BJ (cell line): ENCODE measurements around the gene FAM131A. TPM values are rescaled to one million over a fixed set of nuclear protein-coding genes. Genes with fewer than 3 reads are reported as not detected.

ENCODE experiments used
- CTCF ChIA-PET: fragments of 350-600 bp; formaldehyde crosslinking; extraction: SDS; loops from one replicate; lab custom pipeline; 2021; ENCODE audit warnings: antibody characterized with exemption, inconsistent platforms; lab: Yijun Ruan, JAX
- POLR2A ChIA-PET: fragments of 300-600 bp; sonication (Branson Sonifier 250); formaldehyde crosslinking; extraction: SDS; loops from one replicate; lab custom pipeline; 2021; ENCODE audit warnings: antibody characterized with exemption; lab: Charles Lee
- DNase-seq: peaks from one replicate; pipeline ENCODE4 v3.0.0-alpha.2; 2011; ENCODE audit warnings: low read depth
- H3K27me3 ChIP-seq: 2 replicates; pipeline ENCODE4 v1.6.0; 2011; ENCODE audit warnings: low read length; ENCODE audit not compliant: control insufficient read depth, insufficient read depth
- H3K36me3 ChIP-seq: 2 replicates; pipeline ENCODE4 v1.5.1; 2011; ENCODE audit warnings: low read length; ENCODE audit not compliant: control insufficient read depth, insufficient read depth
- H3K4me3 ChIP-seq: 2 replicates; pipeline ENCODE4 v1.5.1; 2011; ENCODE audit warnings: low read depth, mild to moderate bottlenecking, control low read depth, low read length
- polyA plus RNA-seq: library from polyadenylated mRNA; depleted of rRNA; stranded (reverse); fragments of >200 nt; gene quantifications from 2 replicates; pipeline ENCODE4 v1.2.3, GENCODE V29; 2011
- TF ChIP-seq, protein P1 (sequence below): IDR thresholded peaks from 2 replicates; pipeline ENCODE4 v1.5.1; 2011; ENCODE audit warnings: low read depth, mild to moderate bottlenecking, control low read depth, inconsistent platforms, low read length, moderate library complexity; ENCODE audit not compliant: insufficient read depth

The FAM131A gene
- polyA plus RNA-seq, 1 experiment: 9.3 TPM

DNA sequence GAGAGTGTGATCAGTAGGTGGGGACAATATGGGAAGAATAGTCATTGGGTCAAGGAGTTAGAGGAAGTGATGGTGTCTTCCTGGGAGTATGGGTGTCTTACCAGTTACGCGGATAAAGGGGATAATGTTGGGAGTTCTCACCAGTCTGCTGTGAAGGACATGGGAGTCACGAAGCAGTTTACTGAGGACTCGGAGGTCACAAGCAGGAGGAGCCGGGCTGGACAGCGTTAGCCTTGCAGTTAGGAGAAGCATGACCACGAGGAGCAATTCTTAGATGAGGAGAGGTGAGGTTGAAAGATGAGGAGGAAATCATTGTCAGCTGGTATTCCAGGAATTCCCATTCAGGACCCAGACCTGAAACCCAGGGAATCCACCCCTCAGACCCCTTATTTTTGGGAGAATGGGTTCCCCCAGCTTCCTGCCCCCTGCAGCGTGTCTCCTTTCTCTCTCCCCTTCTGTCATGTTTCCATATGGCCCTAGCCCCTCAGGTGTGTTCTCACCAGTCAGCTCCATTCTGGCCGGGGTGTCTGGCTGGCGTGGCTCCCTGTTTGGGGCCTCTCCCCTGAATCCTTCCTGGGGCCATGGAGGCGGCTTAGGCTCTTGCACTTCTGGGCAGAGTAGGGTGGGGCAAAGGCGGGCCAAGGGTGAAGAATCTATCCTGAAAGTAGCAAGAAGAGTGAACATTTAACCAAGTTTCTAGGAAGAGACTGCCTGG is 38.5 kb downstream of the FAM131A start:
- POLR2A ChIA-PET: no interaction called here
- Histone ChIP-seq H3K27me3 (peaks cover 9% of the 10 kb centered on the region), H3K36me3 (no peaks in the 10 kb centered on the region), H3K4me3 (no peak overlapping the region)
- CTCF ChIA-PET: interaction anchor here (0.7 to 10.3 kb wide), 6 partner anchors 42 to 472 kb away, joined by 3 to 195 read pairs (median 3); no protein-coding TSS in a partner anchor
- TF ChIP-seq, protein P1, sequence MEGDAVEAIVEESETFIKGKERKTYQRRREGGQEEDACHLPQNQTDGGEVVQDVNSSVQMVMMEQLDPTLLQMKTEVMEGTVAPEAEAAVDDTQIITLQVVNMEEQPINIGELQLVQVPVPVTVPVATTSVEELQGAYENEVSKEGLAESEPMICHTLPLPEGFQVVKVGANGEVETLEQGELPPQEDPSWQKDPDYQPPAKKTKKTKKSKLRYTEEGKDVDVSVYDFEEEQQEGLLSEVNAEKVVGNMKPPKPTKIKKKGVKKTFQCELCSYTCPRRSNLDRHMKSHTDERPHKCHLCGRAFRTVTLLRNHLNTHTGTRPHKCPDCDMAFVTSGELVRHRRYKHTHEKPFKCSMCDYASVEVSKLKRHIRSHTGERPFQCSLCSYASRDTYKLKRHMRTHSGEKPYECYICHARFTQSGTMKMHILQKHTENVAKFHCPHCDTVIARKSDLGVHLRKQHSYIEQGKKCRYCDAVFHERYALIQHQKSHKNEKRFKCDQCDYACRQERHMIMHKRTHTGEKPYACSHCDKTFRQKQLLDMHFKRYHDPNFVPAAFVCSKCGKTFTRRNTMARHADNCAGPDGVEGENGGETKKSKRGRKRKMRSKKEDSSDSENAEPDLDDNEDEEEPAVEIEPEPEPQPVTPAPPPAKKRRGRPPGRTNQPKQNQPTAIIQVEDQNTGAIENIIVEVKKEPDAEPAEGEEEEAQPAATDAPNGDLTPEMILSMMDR: no peak
- DNase-seq: no peak

DNA sequence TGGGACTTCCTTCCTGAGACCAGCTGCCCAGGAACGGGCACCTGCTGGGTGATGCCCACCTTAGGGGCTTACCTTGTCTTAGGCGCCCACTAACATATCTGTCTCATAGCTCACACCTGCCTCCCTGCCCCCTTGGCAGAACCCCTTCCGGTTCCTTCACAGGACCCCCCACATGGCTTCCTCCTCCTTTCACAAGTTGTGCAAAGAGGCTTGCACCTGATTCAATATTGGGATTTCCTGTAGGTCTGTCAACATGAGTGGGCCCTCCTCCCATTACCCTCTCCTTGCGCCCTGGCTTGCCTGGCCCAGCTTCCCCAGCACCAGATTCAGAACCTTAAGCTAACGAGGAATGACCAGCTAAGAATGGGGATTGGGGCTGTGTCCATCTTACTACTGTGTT is 40.0 kb downstream of the FAM131A start:
- ChIA-PET CTCF (interaction anchor here (0.9 to 1.5 kb wide), 4 partner anchors 12 to 396 kb away, joined by 3 to 6 read pairs (median 3); no protein-coding TSS in a partner anchor), POLR2A (no interaction called here)
- TF ChIP-seq, protein P1: no peak
- Histone ChIP-seq H3K4me3 (no peak overlapping the region), H3K27me3 (peaks cover 19% of the 10 kb centered on the region), H3K36me3 (no peaks in the 10 kb centered on the region)
- DNase-seq: no peak

DNA sequence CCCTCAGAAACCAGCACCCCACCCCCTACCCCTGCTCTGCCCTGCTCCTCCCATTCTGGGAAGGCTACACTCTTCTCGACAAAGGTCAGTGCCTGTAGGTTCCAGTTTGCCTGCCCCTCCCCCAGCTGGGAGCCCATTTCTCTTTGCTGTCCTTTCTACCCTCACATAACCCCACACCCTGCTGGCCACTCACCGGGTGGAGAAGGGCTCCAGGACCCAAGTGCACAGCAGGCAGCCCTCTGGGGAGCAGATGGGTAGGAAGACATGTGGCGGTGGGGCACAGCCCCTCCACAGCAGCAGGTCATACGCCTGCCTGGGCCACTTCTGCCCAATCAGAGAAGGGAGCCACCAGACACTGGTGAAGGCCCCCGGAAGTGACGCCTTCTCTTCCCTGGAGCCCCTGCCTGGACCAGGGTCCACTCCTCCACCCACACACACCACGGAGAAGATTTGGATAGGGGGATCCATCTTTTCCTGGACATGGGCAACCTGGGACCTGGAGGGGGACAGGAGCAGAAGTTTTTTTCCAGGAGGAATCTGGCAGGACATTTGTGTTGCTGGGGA is 40.6 kb downstream of the FAM131A start, which contains the start of gene THPO:
Gene THPO (minus strand): TSS at position 326 of the 564 bp plus-strand sequence. CDS start 1,948 bp downstream, outside the sequence.
- Histone ChIP-seq H3K27me3 (peaks cover 19% of the 10 kb centered on the region), H3K36me3 (no peaks in the 10 kb centered on the region), H3K4me3 (no peak within 1 kb of the TSS)
- DNase-seq: no peak
- POLR2A ChIA-PET: no interaction called here
- CTCF ChIA-PET: interaction anchor here (0.8 to 1.5 kb wide), 5 partner anchors 8 to 136 kb away, joined by 3 to 6 read pairs (median 3); no protein-coding TSS in a partner anchor
- TF ChIP-seq, protein P1: no peak

DNA sequence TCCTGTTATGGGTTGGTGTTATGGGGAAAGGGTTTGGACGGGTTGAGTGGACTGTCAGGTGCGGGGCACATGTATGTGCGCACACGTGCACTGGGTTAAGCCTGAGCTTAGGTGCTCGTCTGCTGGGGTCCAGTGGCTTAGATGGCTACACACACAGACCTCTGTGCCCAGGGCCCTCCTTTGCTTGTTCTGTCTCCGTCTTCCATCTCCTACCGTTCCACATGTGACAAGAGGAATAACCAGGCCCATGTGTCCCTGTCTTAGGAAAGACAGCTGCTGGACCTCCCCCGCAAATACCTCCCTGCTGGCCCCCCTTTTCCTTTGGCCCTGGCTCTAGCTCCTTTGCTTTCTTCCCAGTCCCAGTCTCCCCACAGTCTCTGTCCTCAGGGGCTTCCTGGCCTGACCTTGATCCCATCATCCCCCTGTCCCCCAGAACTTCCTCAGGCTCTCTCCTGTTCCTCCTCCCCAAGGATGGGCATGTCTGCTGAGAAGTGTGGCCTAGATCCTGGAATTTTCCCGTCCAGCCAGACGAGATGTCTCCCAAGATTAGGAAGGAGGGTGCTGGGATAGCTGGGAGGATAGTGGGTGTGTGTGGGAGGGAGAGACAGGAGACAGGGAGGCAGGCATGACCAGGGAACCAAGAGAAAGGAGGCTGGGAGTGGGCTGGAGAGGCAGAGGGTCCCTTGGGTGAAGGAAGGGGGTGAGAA is 41.4 kb downstream of the FAM131A start:
- H3K27me3 ChIP-seq: peaks cover 19% of the 10 kb centered on the region
- ChIA-PET CTCF (interaction anchor here (0.8 to 1.5 kb wide), 2 partner anchors 9 to 135 kb away, joined by 3 to 6 read pairs; no protein-coding TSS in a partner anchor), POLR2A (interaction anchor here (1.0 kb wide), 1 partner anchor 20 kb away, joined by 6 read pairs; no protein-coding TSS in a partner anchor)
- DNase-seq: no peak
- no peaks in the 10 kb centered on the region for H3K36me3 ChIP-seq
- TF ChIP-seq, protein P1: no peak
- H3K4me3 ChIP-seq: no peak overlapping the region
